Measurements from ENCODE around the gene ADAR.

- TF ChIP-seq RCOR1 (IDR thresholded peaks at IDR 0.05; ENCODE audit: insufficient replicate concordance, low read length) (no peak), BHLHE40 (IDR thresholded peaks at IDR 0.05; ENCODE audit: low read depth, low read length) (no peak), POLR2A (IDR thresholded peaks at IDR 0.05; ENCODE audit: low read depth, low read length) (no peak), RFX5 (IDR thresholded peaks at IDR 0.05; ENCODE audit: low read depth, low read length) (no peak), CEBPB (IDR thresholded peaks at IDR 0.05; ENCODE audit: low read depth, low read length) (no peak), CTCF (conservative IDR thresholded peaks at IDR 0.05; ENCODE audit: low read depth, low read length) (no peak)
Observed at GRCh38 chr1:154657556-154657955, 49.6 kb upstream of the ADAR start.
